22Rv1 (cell line): ENCODE results near the gene ALOX12B.

ENCODE experiments used
- H3K27ac ChIP-seq: fragments of 450-650 bp; 2 replicates; pipeline ENCODE4 v1.5.1; 2017
- ZFX ChIP-seq: fragments of 450-650 bp; IDR thresholded peaks from 2 replicates; pipeline ENCODE4 v1.6.1; 2017; ENCODE audit warnings: antibody characterized with exemption, borderline replicate concordance
- TF ChIP-seq, protein P1 (sequence below): fragments of 450-650 bp; IDR thresholded peaks from 2 replicates; pipeline ENCODE4 v1.5.1; 2017; ENCODE audit warnings: mild to moderate bottlenecking

The ALOX12B gene

GRCh38 chr17:8053600-8053999, 33.9 kb downstream of the ALOX12B start:
- no peak for TF ChIP-seq ZFX
- TF ChIP-seq, protein P1, sequence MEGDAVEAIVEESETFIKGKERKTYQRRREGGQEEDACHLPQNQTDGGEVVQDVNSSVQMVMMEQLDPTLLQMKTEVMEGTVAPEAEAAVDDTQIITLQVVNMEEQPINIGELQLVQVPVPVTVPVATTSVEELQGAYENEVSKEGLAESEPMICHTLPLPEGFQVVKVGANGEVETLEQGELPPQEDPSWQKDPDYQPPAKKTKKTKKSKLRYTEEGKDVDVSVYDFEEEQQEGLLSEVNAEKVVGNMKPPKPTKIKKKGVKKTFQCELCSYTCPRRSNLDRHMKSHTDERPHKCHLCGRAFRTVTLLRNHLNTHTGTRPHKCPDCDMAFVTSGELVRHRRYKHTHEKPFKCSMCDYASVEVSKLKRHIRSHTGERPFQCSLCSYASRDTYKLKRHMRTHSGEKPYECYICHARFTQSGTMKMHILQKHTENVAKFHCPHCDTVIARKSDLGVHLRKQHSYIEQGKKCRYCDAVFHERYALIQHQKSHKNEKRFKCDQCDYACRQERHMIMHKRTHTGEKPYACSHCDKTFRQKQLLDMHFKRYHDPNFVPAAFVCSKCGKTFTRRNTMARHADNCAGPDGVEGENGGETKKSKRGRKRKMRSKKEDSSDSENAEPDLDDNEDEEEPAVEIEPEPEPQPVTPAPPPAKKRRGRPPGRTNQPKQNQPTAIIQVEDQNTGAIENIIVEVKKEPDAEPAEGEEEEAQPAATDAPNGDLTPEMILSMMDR: no peak
- peak overlapping the region; percentile 100; the same call in 1 of the 2 replicates for H3K27ac ChIP-seq

DNA sequence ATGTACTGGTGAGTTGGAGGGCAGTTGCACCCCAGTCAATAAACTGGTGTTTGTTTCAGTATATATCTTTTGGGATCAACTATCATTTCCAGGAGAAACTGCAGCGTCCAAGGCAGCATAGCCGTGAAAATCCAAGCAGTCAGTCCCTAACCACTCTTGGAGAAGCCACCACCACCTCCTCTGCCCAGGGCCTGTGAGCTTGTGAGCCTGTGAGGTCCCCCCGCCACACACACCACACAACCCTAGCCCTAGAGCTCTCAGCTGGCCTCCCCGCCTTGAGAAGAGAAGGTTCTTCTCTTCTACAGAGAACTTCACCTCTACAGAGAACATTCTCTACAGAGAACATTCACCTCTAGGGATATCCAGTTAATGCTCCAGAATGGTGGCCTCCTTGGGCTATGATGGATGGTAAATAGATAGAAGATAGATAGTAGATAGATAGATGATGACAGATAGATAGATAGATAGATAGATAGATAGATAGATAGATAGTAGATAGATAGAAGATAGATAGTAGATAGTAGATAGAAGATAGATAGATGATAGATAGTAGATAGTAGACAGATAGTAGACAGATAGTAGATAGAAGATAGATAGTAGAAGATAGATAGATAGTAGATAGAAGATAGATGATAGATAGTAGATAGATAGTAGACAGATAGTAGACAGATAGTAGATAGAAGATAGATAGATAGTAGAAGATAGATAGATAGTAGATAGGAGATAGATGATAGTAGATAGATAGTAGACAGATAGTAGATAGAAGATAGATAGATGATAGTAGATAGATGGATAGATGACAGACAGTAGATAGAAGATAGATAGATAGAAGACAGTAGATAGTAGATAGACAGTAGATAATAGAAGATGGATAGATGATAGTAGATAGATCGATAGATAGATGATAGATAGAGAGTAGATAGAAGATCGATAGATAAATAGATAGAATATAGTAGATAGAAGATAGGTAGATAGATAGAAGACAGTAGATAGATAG, 35.0 kb downstream of the ALOX12B start:
- TF ChIP-seq ZFX: no peak
- TF ChIP-seq, protein P1: no peak
- H3K27ac ChIP-seq: no peak overlapping the region

DNA sequence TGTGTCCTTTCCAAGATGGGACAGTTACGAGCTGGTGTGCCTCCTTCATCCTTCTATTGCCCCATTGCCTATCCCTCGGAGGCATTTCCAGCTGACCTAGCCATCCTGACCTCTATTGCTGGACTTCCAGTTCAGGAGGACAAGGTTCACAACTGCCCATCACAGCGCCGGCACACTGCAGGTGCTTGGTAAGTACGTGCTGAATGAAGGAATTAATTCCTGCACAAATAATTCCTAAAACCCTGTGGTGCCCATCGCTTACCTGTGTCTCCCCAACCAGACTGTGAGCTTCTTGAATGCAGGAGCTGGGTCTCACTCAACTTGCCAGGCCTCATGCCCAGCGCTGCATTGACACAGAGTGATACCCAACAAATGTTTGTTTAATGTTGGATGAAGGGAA, 35.7 kb downstream of the ALOX12B start:
- TF ChIP-seq, protein P1: no peak
- TF ChIP-seq ZFX: no peak
- H3K27ac ChIP-seq: no peak overlapping the region

DNA sequence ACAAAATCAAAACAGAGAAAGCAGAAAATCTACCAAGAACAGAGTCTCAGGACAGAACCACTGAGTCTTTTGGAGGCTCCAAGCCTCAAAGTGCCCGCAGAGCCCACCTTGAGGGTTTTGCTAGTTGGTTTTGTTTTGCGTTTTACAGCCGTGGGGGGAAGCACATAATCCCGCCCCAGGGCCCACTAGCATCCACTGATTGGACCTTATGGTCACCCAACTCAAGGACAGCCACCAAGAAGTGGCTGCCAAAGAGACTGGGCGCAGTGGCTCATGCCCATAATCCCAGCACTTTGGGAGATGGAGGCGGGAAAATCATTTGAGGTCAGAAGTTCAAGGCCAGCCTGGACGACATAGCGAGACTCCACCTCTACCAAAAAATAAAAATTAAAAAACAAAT, 38.8 kb downstream of the ALOX12B start:
- TF ChIP-seq, protein P1: no peak
- no peak for TF ChIP-seq ZFX

DNA sequence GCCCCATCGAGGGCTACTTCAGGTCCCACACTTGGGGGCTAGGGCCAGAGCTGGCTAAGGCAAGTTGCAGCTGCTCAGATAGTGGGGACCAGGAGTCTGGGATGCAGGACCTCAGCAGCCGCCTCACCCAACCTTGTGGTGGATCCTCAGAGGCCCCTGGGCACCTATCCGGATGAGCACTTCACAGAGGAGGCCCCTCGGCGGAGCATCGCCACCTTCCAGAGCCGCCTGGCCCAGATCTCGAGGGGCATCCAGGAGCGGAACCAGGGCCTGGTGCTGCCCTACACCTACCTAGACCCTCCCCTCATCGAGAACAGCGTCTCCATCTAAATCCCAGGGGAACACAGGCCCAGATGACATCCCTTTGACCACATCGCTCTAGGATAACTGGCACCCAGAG, 39.3 kb downstream of the ALOX12B start:
- TF ChIP-seq, protein P1: no peak
- TF ChIP-seq ZFX: no peak
- H3K27ac ChIP-seq: no peak overlapping the region

More for the DNA sequence above, 38.8 kb downstream of the ALOX12B start:
- no peak overlapping the region for H3K27ac ChIP-seq

DNA sequence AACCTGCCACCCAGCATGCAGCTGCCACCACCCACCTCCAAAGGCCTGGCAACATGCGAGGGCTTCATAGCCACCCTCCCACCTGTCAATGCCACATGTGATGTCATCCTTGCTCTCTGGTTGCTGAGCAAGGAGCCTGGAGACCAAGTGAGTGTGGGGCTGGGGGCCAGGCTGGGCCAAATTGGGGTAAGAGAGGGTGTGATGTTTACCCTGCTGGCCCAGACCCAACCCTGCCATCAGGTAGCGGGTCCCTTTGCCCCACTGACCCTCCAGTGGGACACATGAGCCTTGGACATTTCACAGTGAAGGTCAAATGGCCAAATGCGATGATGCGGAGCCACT, 39.8 kb downstream of the ALOX12B start:
- TF ChIP-seq ZFX: no peak
- TF ChIP-seq, protein P1: no peak

More for the DNA sequence above, 39.8 kb downstream of the ALOX12B start:
- H3K27ac ChIP-seq: no peak overlapping the region
